GM12878 (cell line): ENCODE data around the gene MXRA7. TPM values are rescaled to one million over a fixed set of nuclear protein-coding genes. Genes with fewer than 3 reads are reported as not detected.

Source experiments
- ATAC-seq: fragments of 200-7000 bp; cut with Tn5 transposase; 3 replicates; pipeline ENCODE4 v1.9.1; 2020; ENCODE audit warnings: mild to moderate bottlenecking, moderate library complexity
- BruUV-seq: library from RNA; stranded (reverse); fragments of 400-500 nt; replicated peaks from 2 replicates; lab custom pipeline; 2021; lab: Mats Ljungman, UMichigan
- CTCF ChIA-PET: fragments of 300-600 bp; sonication (Branson Sonifier 250); formaldehyde crosslinking; extraction: SDS; loops from one replicate; lab custom pipeline; 2021; ENCODE audit warnings: inconsistent platforms; lab: Yijun Ruan, JAX
- POLR2A ChIA-PET: fragments of 350-600 bp; formaldehyde crosslinking; extraction: SDS; loops from one replicate; lab custom pipeline; 2021; ENCODE audit warnings: inconsistent platforms; lab: Charles Lee
- RAD21 ChIA-PET: fragments of 300-600 bp; sonication (Branson Sonifier 250); formaldehyde crosslinking; loops from one replicate; lab custom pipeline; 2023; ENCODE audit warnings: antibody characterized with exemption; ENCODE audit not compliant: unreplicated experiment; lab: Charles Lee
- SMC1A ChIA-PET: fragments of 300-600 bp; sonication (Branson Sonifier 250); formaldehyde crosslinking; loops from one replicate; lab custom pipeline; 2023; ENCODE audit not compliant: unreplicated experiment, uncharacterized antibody; lab: Charles Lee
- DNase-seq: peaks from one replicate; pipeline ENCODE4 v3.0.0-alpha.2; 2011; ENCODE audit warnings: low read depth, low spot score
- FAIRE-seq: peaks from 3 replicates; lab custom pipeline; 2011; peaks lifted over from hg19 to GRCh38; lab: Jason Lieb, UNC
- H2AFZ ChIP-seq: 2 replicates; pipeline ENCODE4 v1.6.0; 2011; ENCODE audit warnings: low read depth, low read length, control low read depth; ENCODE audit not compliant: control insufficient read depth
- H3K27ac ChIP-seq: 2 replicates; pipeline ENCODE4 v1.5.1; 2011; ENCODE audit warnings: control low read depth; ENCODE audit not compliant: control insufficient read depth, insufficient read depth
- H3K27me3 ChIP-seq, 2 experiments: replicated peaks in 1 of 2; 2 replicates each; pipeline versions ENCODE4 v1.6.0 to v1.6.1; 2011; ENCODE audit warnings: low read length in 1 of 2; ENCODE audit not compliant: control insufficient read depth in 2 of 2, insufficient read depth in 2 of 2
- H3K36me3 ChIP-seq, 2 experiments: 2 replicates each; pipeline ENCODE4 v1.5.1; 2011; ENCODE audit warnings: low read length in 1 of 2; ENCODE audit not compliant: control insufficient read depth in 2 of 2, insufficient read depth in 2 of 2
- H3K4me1 ChIP-seq: 2 replicates; pipeline ENCODE4 v1.6.1; 2011; ENCODE audit warnings: mild to moderate bottlenecking, low read length, moderate library complexity, mixed read lengths; ENCODE audit not compliant: control insufficient read depth, insufficient read depth
- H3K4me2 ChIP-seq: 2 replicates; pipeline ENCODE4 v1.6.0; 2011; ENCODE audit warnings: control low read depth; ENCODE audit not compliant: control insufficient read depth, insufficient read depth
- H3K4me3 ChIP-seq: fragments of 200-600 bp; sonication (generic); 2 replicates; pipeline ENCODE4 v1.5.1; 2016
- H3K79me2 ChIP-seq: 2 replicates; pipeline ENCODE4 v1.6.0; 2011; ENCODE audit warnings: low read length; ENCODE audit not compliant: control insufficient read depth, insufficient read depth
- H3K9ac ChIP-seq: 2 replicates; pipeline ENCODE4 v1.8.0; 2011; ENCODE audit warnings: low read length, control low read depth, mixed read lengths; ENCODE audit not compliant: control insufficient read depth, insufficient read depth
- H3K9me3 ChIP-seq: replicated peaks from 3 replicates; pipeline ENCODE4 v1.5.1; 2011; ENCODE audit warnings: mild to moderate bottlenecking, low read length; ENCODE audit not compliant: control insufficient read depth, insufficient read depth
- H4K20me1 ChIP-seq: 2 replicates; pipeline ENCODE4 v1.6.0; 2011; ENCODE audit not compliant: control insufficient read depth, insufficient read depth
- CBX5 ChIP-seq: sonication (generic); IDR thresholded peaks from 2 replicates; pipeline ENCODE4 v1.6.1; 2016; ENCODE audit warnings: low read depth, moderate library complexity, mild to moderate bottlenecking, inconsistent platforms
- CEBPB ChIP-seq, 2 experiments: fragments of 150-350 bp in 1 of 2; IDR thresholded peaks; 2 replicates each; pipeline ENCODE4 v1.6.1; 2012 to 2014; ENCODE audit warnings: low read depth in 2 of 2, low read length in 2 of 2, borderline replicate concordance in 1 of 2, inconsistent platforms in 1 of 2
- IRF4 ChIP-seq: IDR thresholded peaks from 2 replicates; pipeline ENCODE4 v1.6.1; 2011; ENCODE audit warnings: low read depth, low read length
- PAX5 ChIP-seq: IDR thresholded peaks from 2 replicates; pipeline ENCODE4 v1.6.1; 2011; ENCODE audit warnings: low read depth, low read length, borderline replicate concordance
- PML ChIP-seq: IDR thresholded peaks from 2 replicates; pipeline ENCODE4 v1.6.1; 2012; ENCODE audit warnings: low read length, inconsistent platforms
- POLR2AphosphoS2 ChIP-seq: IDR thresholded peaks from 2 replicates; pipeline ENCODE4 v1.6.1; 2011; ENCODE audit warnings: low read depth, mild to moderate bottlenecking, low read length, improper control_type of control experiment, moderate library complexity
- SMC3 ChIP-seq: IDR thresholded peaks from 2 replicates; pipeline ENCODE4 v1.6.1; 2011; ENCODE audit warnings: low read length, improper control_type of control experiment, borderline replicate concordance
- TAF1 ChIP-seq: IDR thresholded peaks from 2 replicates; pipeline ENCODE4 v1.6.1; 2011; ENCODE audit warnings: mild to moderate bottlenecking, low read depth, low read length, borderline replicate concordance
- TCF12 ChIP-seq: IDR thresholded peaks from 2 replicates; pipeline ENCODE4 v1.6.1; 2011; ENCODE audit warnings: low read depth, mild to moderate bottlenecking, low read length
- TCF3 ChIP-seq: IDR thresholded peaks from 2 replicates; pipeline ENCODE4 v1.6.1; 2012; ENCODE audit warnings: low read depth, mild to moderate bottlenecking, low read length, borderline replicate concordance; ENCODE audit not compliant: insufficient read depth
- WGBS: methylation state at CpG from one replicate; pipeline ENCODE4 v1.1.6; 2016; ENCODE audit warnings: low lambda C conversion rate; ENCODE audit not compliant: insufficient replicate concordance, insufficient coverage; ENCODE audit errors: missing lambda C conversion rate; 5-methylcytosine and 5-hydroxymethylcytosine counted together
- in situ Hi-C: fragments of 300-500 bp; cut with MboI; formaldehyde crosslinking; loops from 9 replicates; pipeline ENCODE4 v1.14.3; 2018; ENCODE audit warnings: mixed read lengths
- intact Hi-C: fragments of 100-400 bp; cut with micrococcal nuclease; formaldehyde crosslinking; loops from one replicate; pipeline ENCODE4 v1.14.2; 2022; ENCODE audit not compliant: unreplicated experiment
- polyA plus RNA-seq, 11 experiments: library from polyadenylated mRNA; depleted of rRNA in 4 of 11; unstranded in 6 of 11; stranded (reverse) in 5 of 11; fragments of >200 nt; fragmentation: Nextera tagmentation in 4 of 11; fragmentation: Illumina TruSeq in 1 of 11; extraction: Ambion mirVana in 4 of 11; extraction: Trizol in 1 of 11; gene quantifications; 1 replicate in 1 of 11; 2 replicates in 10 of 11; pipeline versions ENCODE4 v1.2.1 to v1.2.3, GENCODE V29; 2011 to 2016; ENCODE audit warnings: inconsistent platforms in 2 of 11, missing spikeins in 2 of 11, low read depth in 1 of 11
- total RNA-seq, 4 experiments: library from RNA; depleted of rRNA in 3 of 4; stranded (reverse); fragments of >200 nt in 3 of 4; fragmentation: Illumina TruSeq in 1 of 4; extraction: Trizol in 1 of 4; gene quantifications; 2 replicates each; pipeline versions ENCODE4 v1.2.1 to v1.2.3, GENCODE V29; 2013 to 2021
- TF ChIP-seq, protein P1 (sequence below): fragments of 450-650 bp; IDR thresholded peaks from 2 replicates; pipeline ENCODE4 v1.6.1; 2016; ENCODE audit warnings: mild to moderate bottlenecking
- TF ChIP-seq, protein P2 (sequence below): fragments of 450-650 bp; formaldehyde crosslinking; IDR thresholded peaks from 2 replicates; pipeline ENCODE4 v1.4.0; 2022; ENCODE audit warnings: mild to moderate bottlenecking, moderate library complexity
- TF ChIP-seq, protein P3 (sequence below): fragments of 150-350 bp; IDR thresholded peaks from 2 replicates; pipeline ENCODE4 v1.6.1; 2014; ENCODE audit warnings: mild to moderate bottlenecking, low read depth, low read length

MXRA7 gene
- total and polyA plus RNA-seq, 10 of the 15 experiments (the other 5 are each of a cell fraction or from before 2014, with no cell fraction given), result 0.03 to 2.0 (median 0.33) TPM

DNA sequence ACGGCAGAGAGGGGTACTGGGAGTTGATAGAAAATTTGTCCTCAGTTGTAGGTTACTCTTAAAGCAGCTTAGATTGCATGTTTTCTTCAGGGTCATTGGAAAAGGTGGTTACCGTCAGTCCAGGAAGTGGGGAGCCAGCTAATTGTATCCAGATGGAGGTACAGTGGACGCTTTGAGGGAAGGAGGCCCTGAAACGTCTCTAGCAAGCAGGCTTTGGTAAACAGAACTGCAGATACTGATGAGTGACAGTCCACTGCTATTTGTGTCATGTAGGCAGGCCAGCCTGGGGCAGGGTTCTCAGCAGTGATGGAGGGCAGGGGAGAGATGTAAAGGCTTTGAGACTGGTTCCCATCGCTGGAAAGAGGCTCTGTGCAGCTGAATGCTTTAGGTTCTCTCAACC, 37.0 kb downstream of the MXRA7 start:
- Histone ChIP-seq H3K4me3 (no peak overlapping the region), H3K4me2 (no peak overlapping the region), H3K36me3 (no peaks in the 10 kb centered on the region), H3K9ac (no peak overlapping the region), H3K79me2 (no peaks in the 10 kb centered on the region), H3K9me3 (no peaks in the 10 kb centered on the region; the same call in 2 of the 3 replicates), H3K27me3 (peaks cover 0 to 4% of the 10 kb centered on the region in 2 experiments; a peak in 2 of 4 replicates), H3K27ac (no peak overlapping the region), H3K4me1 (peaks cover 5% of the 10 kb centered on the region), H4K20me1 (no peaks in the 10 kb centered on the region), H2AFZ (no peak overlapping the region)
- no peak for DNase-seq
- FAIRE-seq, result no peak
- CTCF ChIA-PET, result no interaction called here
- TF ChIP-seq SMC3 (no peak), CEBPB (IDR thresholded peaks at IDR 0.05; ENCODE audit: borderline replicate concordance in 1 of 2, low read depth in 2 of 2, low read length in 2 of 2) (no peak), TAF1 (no peak), PAX5 (no peak), POLR2AphosphoS2 (no peak), TCF3 (no peak), PML (no peak), TCF12 (no peak), IRF4 (no peak), CBX5 (no peak)
- TF ChIP-seq, protein P1, sequence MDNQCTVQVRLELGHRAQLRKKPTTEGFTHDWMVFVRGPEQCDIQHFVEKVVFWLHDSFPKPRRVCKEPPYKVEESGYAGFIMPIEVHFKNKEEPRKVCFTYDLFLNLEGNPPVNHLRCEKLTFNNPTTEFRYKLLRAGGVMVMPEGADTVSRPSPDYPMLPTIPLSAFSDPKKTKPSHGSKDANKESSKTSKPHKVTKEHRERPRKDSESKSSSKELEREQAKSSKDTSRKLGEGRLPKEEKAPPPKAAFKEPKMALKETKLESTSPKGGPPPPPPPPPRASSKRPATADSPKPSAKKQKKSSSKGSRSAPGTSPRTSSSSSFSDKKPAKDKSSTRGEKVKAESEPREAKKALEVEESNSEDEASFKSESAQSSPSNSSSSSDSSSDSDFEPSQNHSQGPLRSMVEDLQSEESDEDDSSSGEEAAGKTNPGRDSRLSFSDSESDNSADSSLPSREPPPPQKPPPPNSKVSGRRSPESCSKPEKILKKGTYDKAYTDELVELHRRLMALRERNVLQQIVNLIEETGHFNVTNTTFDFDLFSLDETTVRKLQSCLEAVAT, result no peak
- TF ChIP-seq, protein P2, sequence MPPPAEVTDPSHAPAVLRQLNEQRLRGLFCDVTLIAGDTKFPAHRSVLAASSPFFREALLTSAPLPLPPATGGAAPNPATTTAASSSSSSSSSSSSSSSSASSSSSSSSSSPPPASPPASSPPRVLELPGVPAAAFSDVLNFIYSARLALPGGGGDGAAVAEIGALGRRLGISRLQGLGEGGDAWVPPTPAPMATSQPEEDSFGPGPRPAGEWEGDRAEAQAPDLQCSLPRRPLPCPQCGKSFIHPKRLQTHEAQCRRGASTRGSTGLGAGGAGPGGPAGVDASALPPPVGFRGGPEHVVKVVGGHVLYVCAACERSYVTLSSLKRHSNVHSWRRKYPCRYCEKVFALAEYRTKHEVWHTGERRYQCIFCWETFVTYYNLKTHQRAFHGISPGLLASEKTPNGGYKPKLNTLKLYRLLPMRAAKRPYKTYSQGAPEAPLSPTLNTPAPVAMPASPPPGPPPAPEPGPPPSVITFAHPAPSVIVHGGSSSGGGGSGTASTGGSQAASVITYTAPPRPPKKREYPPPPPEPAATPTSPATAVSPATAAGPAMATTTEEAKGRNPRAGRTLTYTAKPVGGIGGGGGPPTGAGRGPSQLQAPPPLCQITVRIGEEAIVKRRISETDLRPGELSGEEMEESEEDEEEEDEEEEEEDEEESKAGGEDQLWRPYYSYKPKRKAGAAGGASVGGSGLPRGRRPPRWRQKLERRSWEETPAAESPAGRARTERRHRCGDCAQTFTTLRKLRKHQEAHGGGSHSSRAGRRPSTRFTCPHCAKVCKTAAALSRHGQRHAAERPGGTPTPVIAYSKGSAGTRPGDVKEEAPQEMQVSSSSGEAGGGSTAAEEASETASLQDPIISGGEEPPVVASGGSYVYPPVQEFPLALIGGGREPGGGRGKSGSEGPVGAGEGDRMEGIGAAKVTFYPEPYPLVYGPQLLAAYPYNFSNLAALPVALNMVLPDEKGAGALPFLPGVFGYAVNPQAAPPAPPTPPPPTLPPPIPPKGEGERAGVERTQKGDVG (CRISPR knock-in tag), result no peak
- TF ChIP-seq, protein P3, sequence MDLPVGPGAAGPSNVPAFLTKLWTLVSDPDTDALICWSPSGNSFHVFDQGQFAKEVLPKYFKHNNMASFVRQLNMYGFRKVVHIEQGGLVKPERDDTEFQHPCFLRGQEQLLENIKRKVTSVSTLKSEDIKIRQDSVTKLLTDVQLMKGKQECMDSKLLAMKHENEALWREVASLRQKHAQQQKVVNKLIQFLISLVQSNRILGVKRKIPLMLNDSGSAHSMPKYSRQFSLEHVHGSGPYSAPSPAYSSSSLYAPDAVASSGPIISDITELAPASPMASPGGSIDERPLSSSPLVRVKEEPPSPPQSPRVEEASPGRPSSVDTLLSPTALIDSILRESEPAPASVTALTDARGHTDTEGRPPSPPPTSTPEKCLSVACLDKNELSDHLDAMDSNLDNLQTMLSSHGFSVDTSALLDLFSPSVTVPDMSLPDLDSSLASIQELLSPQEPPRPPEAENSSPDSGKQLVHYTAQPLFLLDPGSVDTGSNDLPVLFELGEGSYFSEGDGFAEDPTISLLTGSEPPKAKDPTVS, result no peak
- POLR2A ChIA-PET, result no interaction called here
- RAD21 ChIA-PET, result no interaction called here
- intact Hi-C loops (no loop called here), in situ Hi-C loops (no loop called here)
- no peak for ATAC-seq
- SMC1A ChIA-PET, result interaction anchor here (1.3 kb wide), 1 partner anchor 16 kb away, joined by 3 read pairs; no protein-coding TSS in a partner anchor
- no TSS peak for BruUV-seq
- 88% methylated on average over 5 of the region's 5 CpGs for WGBS
